SU-DHL-6 (cell line): Measurements from ENCODE around the gene KRT79.

ENCODE experiments used
- H2AFZ ChIP-seq: fragments of 200-600 bp; sonication (generic); 2 replicates; pipeline ENCODE4 v1.6.1; 2014; ENCODE audit warnings: low read depth, mild to moderate bottlenecking, moderate library complexity, mixed read lengths, antibody characterized with exemption, low read length; ENCODE audit not compliant: severe bottlenecking
- H3F3A ChIP-seq: fragments of 200-600 bp; shearing (Covaris generic); 2 replicates; pipeline ENCODE4 v1.6.0; 2016; ENCODE audit warnings: antibody characterized with exemption, mild to moderate bottlenecking; ENCODE audit not compliant: insufficient read depth
- H3K27ac ChIP-seq: fragments of 200-600 bp; sonication (generic); 2 replicates; pipeline ENCODE4 v1.5.1; 2016; ENCODE audit warnings: low read depth, mild to moderate bottlenecking, low read length, moderate library complexity, mixed read lengths
- H3K27me3 ChIP-seq: fragments of 200-600 bp; sonication (generic), shearing (Covaris generic); 2 replicates; pipeline ENCODE4 v1.6.0; 2014; ENCODE audit warnings: mild to moderate bottlenecking, low read length
- H3K36me3 ChIP-seq: fragments of 200-600 bp; sonication (generic); 2 replicates; pipeline ENCODE4 v1.6.1; 2014; ENCODE audit warnings: mild to moderate bottlenecking, low read length, mixed read lengths
- H3K4me2 ChIP-seq: fragments of 300-600, 200-600 bp; shearing (Covaris generic), sonication (generic); 2 replicates; pipeline ENCODE4 v1.6.0; 2014; ENCODE audit warnings: low read length, low read depth, mild to moderate bottlenecking; ENCODE audit not compliant: poor library complexity, severe bottlenecking
- H3K4me3 ChIP-seq: fragments of 200-600 bp; sonication (generic); 2 replicates; pipeline ENCODE4 v1.5.1; 2014; ENCODE audit warnings: antibody characterized with exemption, low read length, mild to moderate bottlenecking, mixed read lengths; ENCODE audit not compliant: insufficient read depth, poor library complexity, severe bottlenecking
- H3K79me2 ChIP-seq: fragments of 200-600 bp; sonication (generic); 2 replicates; pipeline ENCODE4 v1.6.1; 2014; ENCODE audit warnings: mild to moderate bottlenecking, low read length, moderate library complexity; ENCODE audit not compliant: insufficient read depth
- H3K9ac ChIP-seq: fragments of 200-600 bp; sonication (generic); 2 replicates; pipeline ENCODE4 v1.7.0; 2014; ENCODE audit warnings: mild to moderate bottlenecking, low read length
- H3K9me2 ChIP-seq: fragments of 200-600 bp; sonication (generic); replicated peaks from 2 replicates; pipeline ENCODE4 v1.6.1; 2014; ENCODE audit warnings: low read length; ENCODE audit not compliant: insufficient read depth
- H3K9me3 ChIP-seq: fragments of 200-600 bp; sonication (generic); 2 replicates; pipeline ENCODE4 v1.6.1; 2014; ENCODE audit warnings: low read length, mixed read lengths; ENCODE audit not compliant: insufficient read depth
- H4K20me1 ChIP-seq: fragments of 200-600 bp; sonication (generic); 2 replicates; pipeline ENCODE4 v1.6.1; 2014; ENCODE audit warnings: low read depth, mild to moderate bottlenecking, antibody characterized with exemption, low read length, moderate library complexity, mixed read lengths
- CTCF ChIP-seq: fragments of 200-600 bp; sonication (generic); IDR thresholded peaks from one replicate; pipeline ENCODE4 v1.5.1; 2017; ENCODE audit warnings: antibody characterized with exemption, mild to moderate bottlenecking, low read length, moderate library complexity; ENCODE audit not compliant: insufficient read depth, poor library complexity, severe bottlenecking
- EZH2phosphoT487 ChIP-seq: fragments of 200-600 bp; sonication (generic), shearing (Covaris generic); conservative IDR thresholded peaks from 2 replicates; pipeline ENCODE4 v1.6.1; 2018; ENCODE audit warnings: mild to moderate bottlenecking, antibody characterized with exemption, low read length, moderate library complexity, mixed read lengths

Gene KRT79

GRCh38 chr12:52844386-52844785 is 10.3 kb upstream of the KRT79 start:
- Histone ChIP-seq H3K9me2 (no peaks in the 10 kb centered on the region), H3K36me3 (no peaks in the 10 kb centered on the region), H3K4me2 (no peak overlapping the region), H2AFZ (no peak overlapping the region), H3F3A (no peaks in the 10 kb centered on the region), H3K9ac (no peak overlapping the region), H4K20me1 (no peaks in the 10 kb centered on the region), H3K27ac (no peak overlapping the region), H3K4me3 (no peak overlapping the region), H3K9me3 (no peaks in the 10 kb centered on the region), H3K79me2 (no peaks in the 10 kb centered on the region), H3K27me3 (no peaks in the 10 kb centered on the region)
- no peak for TF ChIP-seq CTCF
- TF ChIP-seq EZH2phosphoT487, result no peak

GRCh38 chr12:52839436-52840105 is 5.5 kb upstream of the KRT79 start:
- H3K9ac ChIP-seq, result no peak overlapping the region
- no peaks in the 10 kb centered on the region for H3K36me3 ChIP-seq
- no peak overlapping the region for H3K4me3 ChIP-seq
- H3K27me3 ChIP-seq, result no peaks in the 10 kb centered on the region
- H3F3A ChIP-seq, result no peaks in the 10 kb centered on the region
- H2AFZ ChIP-seq, result no peak overlapping the region
- TF ChIP-seq EZH2phosphoT487 (no peak), CTCF (no peak)
- H3K79me2 ChIP-seq, result no peaks in the 10 kb centered on the region
- H3K27ac ChIP-seq, result no peak overlapping the region
- H4K20me1 ChIP-seq, result no peaks in the 10 kb centered on the region
- no peaks in the 10 kb centered on the region for H3K9me2 ChIP-seq
- no peaks in the 10 kb centered on the region for H3K9me3 ChIP-seq
- no peak overlapping the region for H3K4me2 ChIP-seq

GRCh38 chr12:52838609-52839435 is 4.7 kb upstream of the KRT79 start:
- Histone ChIP-seq H3K27me3 (no peaks in the 10 kb centered on the region), H3K9me3 (no peaks in the 10 kb centered on the region), H3K4me3 (no peak overlapping the region), H3F3A (no peaks in the 10 kb centered on the region), H3K9me2 (no peaks in the 10 kb centered on the region), H3K9ac (no peak overlapping the region), H3K27ac (no peak overlapping the region), H3K4me2 (no peak overlapping the region), H2AFZ (no peak overlapping the region), H3K36me3 (no peaks in the 10 kb centered on the region), H4K20me1 (no peaks in the 10 kb centered on the region), H3K79me2 (no peaks in the 10 kb centered on the region)
- no peak for TF ChIP-seq EZH2phosphoT487
- no peak for TF ChIP-seq CTCF
